ENCODE data around the gene PROSER2.

DNA sequence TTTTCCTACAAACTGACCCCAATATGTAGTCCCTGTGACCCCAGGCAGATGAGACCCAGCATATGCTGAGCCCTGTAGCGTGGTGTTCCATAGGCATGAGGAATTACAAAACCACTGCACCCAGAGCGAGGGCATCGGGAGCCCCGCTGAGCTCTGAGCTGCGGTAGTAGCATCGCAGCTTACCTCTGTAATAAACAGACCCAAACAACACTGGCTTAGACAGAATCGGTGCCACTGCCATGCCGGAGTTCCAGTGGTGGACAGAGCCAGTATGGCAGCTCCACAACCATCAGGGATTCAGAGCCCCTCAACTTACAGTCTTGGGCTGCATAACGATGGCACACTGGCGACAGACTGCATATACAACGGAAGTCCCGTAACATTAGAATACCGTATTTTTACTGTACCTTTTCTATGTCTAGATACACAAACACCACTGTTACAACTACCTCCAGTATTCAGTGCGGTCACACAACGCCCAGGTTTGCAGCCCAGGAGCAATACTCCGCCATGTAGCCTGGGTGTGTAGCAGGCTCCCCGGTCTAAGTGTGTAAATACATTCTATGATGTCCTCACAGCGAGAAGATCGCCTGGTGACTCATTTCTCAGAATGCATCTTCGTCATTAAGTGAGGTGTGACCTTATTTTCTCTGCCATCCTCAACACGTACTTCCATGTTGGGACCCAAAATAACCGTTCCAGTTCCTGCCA is 68.8 kb downstream of the PROSER2 start:
- TF ChIP-seq, protein P1, sequence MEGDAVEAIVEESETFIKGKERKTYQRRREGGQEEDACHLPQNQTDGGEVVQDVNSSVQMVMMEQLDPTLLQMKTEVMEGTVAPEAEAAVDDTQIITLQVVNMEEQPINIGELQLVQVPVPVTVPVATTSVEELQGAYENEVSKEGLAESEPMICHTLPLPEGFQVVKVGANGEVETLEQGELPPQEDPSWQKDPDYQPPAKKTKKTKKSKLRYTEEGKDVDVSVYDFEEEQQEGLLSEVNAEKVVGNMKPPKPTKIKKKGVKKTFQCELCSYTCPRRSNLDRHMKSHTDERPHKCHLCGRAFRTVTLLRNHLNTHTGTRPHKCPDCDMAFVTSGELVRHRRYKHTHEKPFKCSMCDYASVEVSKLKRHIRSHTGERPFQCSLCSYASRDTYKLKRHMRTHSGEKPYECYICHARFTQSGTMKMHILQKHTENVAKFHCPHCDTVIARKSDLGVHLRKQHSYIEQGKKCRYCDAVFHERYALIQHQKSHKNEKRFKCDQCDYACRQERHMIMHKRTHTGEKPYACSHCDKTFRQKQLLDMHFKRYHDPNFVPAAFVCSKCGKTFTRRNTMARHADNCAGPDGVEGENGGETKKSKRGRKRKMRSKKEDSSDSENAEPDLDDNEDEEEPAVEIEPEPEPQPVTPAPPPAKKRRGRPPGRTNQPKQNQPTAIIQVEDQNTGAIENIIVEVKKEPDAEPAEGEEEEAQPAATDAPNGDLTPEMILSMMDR (IDR thresholded peaks at IDR 0.05; ENCODE audit: insufficient read depth, low read length, poor library complexity, severe bottlenecking), result no peak
- no peak for TF ChIP-seq EZH2phosphoT487 (conservative IDR thresholded peaks at IDR 0.05; ENCODE audit: low read length)
